Measurements from ENCODE around the gene CENPT. TPM values are rescaled to one million over a fixed set of nuclear protein-coding genes. Genes with fewer than 3 reads are reported as not detected.

CENPT gene
- total RNA-seq, 1 experiment from 2014 or later, result 54.3 TPM

GRCh38 chr16:67796099-67796718, 51.3 kb downstream of the CENPT start:
- Mint-ChIP-seq H3K36me3 (ENCODE audit: insufficient read depth, unreplicated experiment) (peaks cover 4% of the 10 kb centered on the region), H3K4me1 (ENCODE audit: low read depth, unreplicated experiment) (no peaks in the 10 kb centered on the region), H3K27ac (ENCODE audit: unreplicated experiment) (no peak overlapping the region), H3K4me3 (ENCODE audit: low read depth, unreplicated experiment) (no peak overlapping the region), H3K9me3 (ENCODE audit: low read depth, unreplicated experiment) (no peaks in the 10 kb centered on the region), H3K27me3 (ENCODE audit: unreplicated experiment) (no peaks in the 10 kb centered on the region)
- CTCF ChIA-PET, result interaction anchor here (0.6 kb wide), 3 partner anchors 9 to 161 kb away, joined by 3 to 5 read pairs (median 3); no protein-coding TSS in a partner anchor
- TF ChIP-seq CTCF (IDR thresholded peaks at IDR 0.05; ENCODE audit: unreplicated experiment), result no peak
- DNase-seq, result no peak
- intact Hi-C loops (cut with micrococcal nuclease; ENCODE audit: unreplicated experiment), result no loop called here
- BruUV-seq (replicated peaks), result no TSS peak

- BruUV-seq (replicated peaks), result no TSS peak
- H3K27me3 Mint-ChIP-seq (ENCODE audit: unreplicated experiment), result no peaks in the 10 kb centered on the region
- no peaks in the 10 kb centered on the region for H3K36me3 Mint-ChIP-seq (ENCODE audit: insufficient read depth, unreplicated experiment)
- CTCF ChIA-PET, result no interaction called here
- no peak overlapping the region for H3K4me3 Mint-ChIP-seq (ENCODE audit: low read depth, unreplicated experiment)
- no peak for TF ChIP-seq CTCF (IDR thresholded peaks at IDR 0.05; ENCODE audit: unreplicated experiment)
- H3K9me3 Mint-ChIP-seq (ENCODE audit: low read depth, unreplicated experiment), result no peaks in the 10 kb centered on the region
- no peaks in the 10 kb centered on the region for H3K4me1 Mint-ChIP-seq (ENCODE audit: low read depth, unreplicated experiment)
- intact Hi-C loops (cut with micrococcal nuclease; ENCODE audit: unreplicated experiment), result no loop called here
- H3K27ac Mint-ChIP-seq (ENCODE audit: unreplicated experiment), result no peak overlapping the region
- DNase-seq, result no peak
Measured at GRCh38 chr16:67790071-67790470, 57.4 kb downstream of the CENPT start.

GRCh38 chr16:67786491-67786890, 61.0 kb downstream of the CENPT start:
- no peak for DNase-seq
- BruUV-seq (replicated peaks), result no TSS peak
- Mint-ChIP-seq H3K36me3 (ENCODE audit: insufficient read depth, unreplicated experiment) (peaks cover 5% of the 10 kb centered on the region), H3K4me1 (ENCODE audit: low read depth, unreplicated experiment) (peaks cover 3% of the 10 kb centered on the region), H3K4me3 (ENCODE audit: low read depth, unreplicated experiment) (no peak overlapping the region), H3K27me3 (ENCODE audit: unreplicated experiment) (no peaks in the 10 kb centered on the region), H3K9me3 (ENCODE audit: low read depth, unreplicated experiment) (no peaks in the 10 kb centered on the region), H3K27ac (ENCODE audit: unreplicated experiment) (no peak overlapping the region)
- intact Hi-C loops (cut with micrococcal nuclease; ENCODE audit: unreplicated experiment), result no loop called here
- no peak for TF ChIP-seq CTCF (IDR thresholded peaks at IDR 0.05; ENCODE audit: unreplicated experiment)
- CTCF ChIA-PET, result interaction anchor here (0.6 to 1.4 kb wide), 3 partner anchors 9 to 458 kb away, joined by 3 read pairs; partner anchors contain the start of genes RANBP10 and TSNAXIP1

- H3K4me3 Mint-ChIP-seq (ENCODE audit: low read depth, unreplicated experiment), result no peak overlapping the region
- CTCF ChIA-PET, result interaction anchor here (3.1 kb wide), 1 partner anchor 23 kb away, joined by 8 read pairs; the partner anchor contains the start of genes RANBP10 and TSNAXIP1
- no peak for TF ChIP-seq CTCF (IDR thresholded peaks at IDR 0.05; ENCODE audit: unreplicated experiment)
- peaks cover 10% of the 10 kb centered on the region for H3K36me3 Mint-ChIP-seq (ENCODE audit: insufficient read depth, unreplicated experiment)
- H3K4me1 Mint-ChIP-seq (ENCODE audit: low read depth, unreplicated experiment), result peaks cover 26% of the 10 kb centered on the region
- H3K27ac Mint-ChIP-seq (ENCODE audit: unreplicated experiment), result no peak overlapping the region
- BruUV-seq (replicated peaks), result no TSS peak
- H3K27me3 Mint-ChIP-seq (ENCODE audit: unreplicated experiment), result no peaks in the 10 kb centered on the region
- H3K9me3 Mint-ChIP-seq (ENCODE audit: low read depth, unreplicated experiment), result no peaks in the 10 kb centered on the region
- DNase-seq, result no peak
- intact Hi-C loops (cut with micrococcal nuclease; ENCODE audit: unreplicated experiment), result no loop called here
Measured at GRCh38 chr16:67783353-67783725, 64.2 kb downstream of the CENPT start.

All from Calu3 (cell line).